ENCODE measurements around the gene MTHFD2L. TPM values are rescaled to one million over a fixed set of nuclear protein-coding genes. Genes with fewer than 3 reads are reported as not detected.

MTHFD2L gene
- total RNA-seq, 1 experiment from 2014 or later = 11.6 TPM

DNA sequence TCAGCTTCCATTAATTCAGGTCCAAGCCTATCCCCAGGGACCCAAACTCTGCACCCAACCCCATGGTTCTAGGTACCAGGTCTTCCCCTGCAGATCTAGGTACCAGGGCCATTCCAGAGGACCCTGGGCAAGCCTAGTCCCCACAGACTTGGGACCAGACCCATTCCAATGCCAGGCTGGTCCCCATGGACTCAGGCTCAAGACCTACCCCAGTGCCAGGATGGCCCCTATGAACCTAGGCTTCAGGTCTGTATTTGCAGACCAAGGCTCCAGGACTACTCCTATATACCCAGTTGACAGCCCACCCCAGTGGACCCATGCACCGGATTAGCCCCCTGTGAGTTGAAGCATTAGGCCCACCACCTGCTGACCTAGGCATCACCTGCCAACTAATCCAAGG lies 8.9 kb downstream of the MTHFD2L start:
- TF ChIP-seq, protein P1, sequence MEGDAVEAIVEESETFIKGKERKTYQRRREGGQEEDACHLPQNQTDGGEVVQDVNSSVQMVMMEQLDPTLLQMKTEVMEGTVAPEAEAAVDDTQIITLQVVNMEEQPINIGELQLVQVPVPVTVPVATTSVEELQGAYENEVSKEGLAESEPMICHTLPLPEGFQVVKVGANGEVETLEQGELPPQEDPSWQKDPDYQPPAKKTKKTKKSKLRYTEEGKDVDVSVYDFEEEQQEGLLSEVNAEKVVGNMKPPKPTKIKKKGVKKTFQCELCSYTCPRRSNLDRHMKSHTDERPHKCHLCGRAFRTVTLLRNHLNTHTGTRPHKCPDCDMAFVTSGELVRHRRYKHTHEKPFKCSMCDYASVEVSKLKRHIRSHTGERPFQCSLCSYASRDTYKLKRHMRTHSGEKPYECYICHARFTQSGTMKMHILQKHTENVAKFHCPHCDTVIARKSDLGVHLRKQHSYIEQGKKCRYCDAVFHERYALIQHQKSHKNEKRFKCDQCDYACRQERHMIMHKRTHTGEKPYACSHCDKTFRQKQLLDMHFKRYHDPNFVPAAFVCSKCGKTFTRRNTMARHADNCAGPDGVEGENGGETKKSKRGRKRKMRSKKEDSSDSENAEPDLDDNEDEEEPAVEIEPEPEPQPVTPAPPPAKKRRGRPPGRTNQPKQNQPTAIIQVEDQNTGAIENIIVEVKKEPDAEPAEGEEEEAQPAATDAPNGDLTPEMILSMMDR (IDR thresholded peaks at IDR 0.05; ENCODE audit: insufficient read depth in 1 of 2, low read depth in 1 of 2, low read length in 1 of 2, severe bottlenecking in 1 of 2, unreplicated experiment in 1 of 2) = no peak
- intact Hi-C loops (cut with micrococcal nuclease; ENCODE audit: unreplicated experiment) = no loop called here
- Histone ChIP-seq H3K27me3 (replicated peaks; ENCODE audit: control insufficient read depth, insufficient read depth, low read length) (no peaks in the 10 kb centered on the region), H3K36me3 (ENCODE audit: control insufficient read depth, insufficient read depth, low read length) (no peaks in the 10 kb centered on the region), H3K4me1 (no peaks in the 10 kb centered on the region), H3K4me3 (ENCODE audit: low read depth, low read length) (no peak overlapping the region), H3K9me3 (no peaks in the 10 kb centered on the region)
- Mint-ChIP-seq H3K27me3 (ENCODE audit: insufficient read depth, unreplicated experiment) (no peaks in the 10 kb centered on the region), H3K36me3 (ENCODE audit: insufficient read depth, unreplicated experiment) (peaks cover 18% of the 10 kb centered on the region), H3K9me3 (ENCODE audit: unreplicated experiment) (no peaks in the 10 kb centered on the region), H3K4me1 (ENCODE audit: low read depth, unreplicated experiment) (peaks cover 1% of the 10 kb centered on the region), H3K27ac (ENCODE audit: unreplicated experiment) (no peak overlapping the region), H3K4me3 (ENCODE audit: unreplicated experiment) (no peak overlapping the region)
- ChIA-PET CTCF (no interaction called here), POLR2A (interaction anchor here (1.4 kb wide), 1 partner anchor 9 kb away, joined by 3 read pairs; the partner anchor contains the start of gene MTHFD2L)
- BruUV-seq (replicated peaks) = no TSS peak
- no peak for DNase-seq

DNA sequence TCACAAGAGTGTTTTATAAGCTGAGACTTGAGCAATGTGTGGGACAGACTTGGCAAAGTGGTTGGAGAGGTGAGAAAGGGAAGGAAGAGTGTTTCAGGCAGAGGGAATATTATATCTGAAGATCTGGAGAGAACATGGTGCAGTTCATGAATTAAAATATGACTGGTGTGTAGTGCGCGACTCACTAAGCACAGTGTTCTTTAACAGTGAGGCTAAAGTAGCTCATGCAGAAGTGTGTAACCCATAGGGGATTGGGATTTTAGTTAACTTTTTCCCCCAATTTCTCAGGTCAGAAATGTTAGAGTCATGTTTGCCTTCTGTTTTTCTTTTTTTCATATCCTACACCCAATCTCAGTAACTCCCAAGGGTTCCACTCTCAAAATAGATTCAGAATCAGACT lies 9.7 kb downstream of the MTHFD2L start:
- Mint-ChIP-seq H3K27me3 (ENCODE audit: insufficient read depth, unreplicated experiment) (no peaks in the 10 kb centered on the region), H3K9me3 (ENCODE audit: unreplicated experiment) (no peaks in the 10 kb centered on the region), H3K36me3 (ENCODE audit: insufficient read depth, unreplicated experiment) (peaks cover 13% of the 10 kb centered on the region), H3K27ac (ENCODE audit: unreplicated experiment) (no peak overlapping the region), H3K4me1 (ENCODE audit: low read depth, unreplicated experiment) (no peaks in the 10 kb centered on the region), H3K4me3 (ENCODE audit: unreplicated experiment) (no peak overlapping the region)
- no TSS peak for BruUV-seq (replicated peaks)
- Histone ChIP-seq H3K27me3 (replicated peaks; ENCODE audit: control insufficient read depth, insufficient read depth, low read length) (no peaks in the 10 kb centered on the region), H3K36me3 (ENCODE audit: control insufficient read depth, insufficient read depth, low read length) (no peaks in the 10 kb centered on the region), H3K4me1 (no peaks in the 10 kb centered on the region), H3K9me3 (no peaks in the 10 kb centered on the region), H3K4me3 (ENCODE audit: low read depth, low read length) (no peak overlapping the region)
- DNase-seq = no peak
- intact Hi-C loops (cut with micrococcal nuclease; ENCODE audit: unreplicated experiment) = no loop called here
- CTCF ChIA-PET = no interaction called here
- TF ChIP-seq, protein P1 (IDR thresholded peaks at IDR 0.05; ENCODE audit: insufficient read depth in 1 of 2, low read depth in 1 of 2, low read length in 1 of 2, severe bottlenecking in 1 of 2, unreplicated experiment in 1 of 2) = no peak
- POLR2A ChIA-PET = interaction anchor here (1.4 kb wide), 1 partner anchor 10 kb away, joined by 3 read pairs; the partner anchor contains the start of gene MTHFD2L

DNA sequence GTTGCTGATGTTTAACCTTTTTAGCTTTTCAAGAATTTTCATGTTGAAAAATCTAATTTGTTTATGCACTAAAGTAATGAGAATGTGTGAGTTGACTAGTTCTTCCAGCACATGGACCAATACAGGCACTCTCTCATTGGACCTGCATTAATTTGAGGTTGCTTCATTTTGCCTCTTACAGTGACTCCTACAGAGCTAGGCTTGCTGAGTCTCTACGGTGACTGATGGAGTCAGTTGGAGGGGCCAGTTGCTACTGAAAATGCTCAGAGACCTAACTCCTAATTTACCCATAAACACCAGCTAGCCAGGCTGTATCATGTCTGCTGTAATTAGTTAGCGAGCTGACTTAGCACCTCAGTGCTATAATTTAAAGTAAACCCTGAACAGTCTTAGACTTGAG lies 10.9 kb downstream of the MTHFD2L start:
- TF ChIP-seq, protein P1 (IDR thresholded peaks at IDR 0.05; ENCODE audit: insufficient read depth in 1 of 2, low read depth in 1 of 2, low read length in 1 of 2, severe bottlenecking in 1 of 2, unreplicated experiment in 1 of 2) = no peak
- Histone ChIP-seq H3K27me3 (replicated peaks; ENCODE audit: control insufficient read depth, insufficient read depth, low read length) (no peaks in the 10 kb centered on the region), H3K36me3 (ENCODE audit: control insufficient read depth, insufficient read depth, low read length) (no peaks in the 10 kb centered on the region), H3K4me1 (no peaks in the 10 kb centered on the region), H3K4me3 (ENCODE audit: low read depth, low read length) (no peak overlapping the region), H3K9me3 (no peaks in the 10 kb centered on the region)
- BruUV-seq (replicated peaks) = no TSS peak
- H3K27me3 Mint-ChIP-seq (ENCODE audit: insufficient read depth, unreplicated experiment) = no peaks in the 10 kb centered on the region
- H3K9me3 Mint-ChIP-seq (ENCODE audit: unreplicated experiment) = no peaks in the 10 kb centered on the region
- DNase-seq = no peak
- intact Hi-C loops (cut with micrococcal nuclease; ENCODE audit: unreplicated experiment) = no loop called here
- H3K36me3 Mint-ChIP-seq (ENCODE audit: insufficient read depth, unreplicated experiment) = peaks cover 13% of the 10 kb centered on the region
- ChIA-PET CTCF (no interaction called here), POLR2A (no interaction called here)
- H3K4me3 Mint-ChIP-seq (ENCODE audit: unreplicated experiment) = no peak overlapping the region
- no peaks in the 10 kb centered on the region for H3K4me1 Mint-ChIP-seq (ENCODE audit: low read depth, unreplicated experiment)
- H3K27ac Mint-ChIP-seq (ENCODE audit: unreplicated experiment) = no peak overlapping the region
